Vagina (tissue), 2 donors: ENCODE results near the gene ILDR2. TPM values are rescaled to one million over a fixed set of nuclear protein-coding genes. Genes with fewer than 3 reads are reported as not detected.

ENCODE experiments used
- DNase-seq, 2 donors: peaks; one replicate each; pipeline ENCODE4 v3.0.0-alpha.2; 2017; ENCODE audit errors: extremely low spot score in 2 of 2
- H3K27ac ChIP-seq: fragments of 200-600 bp; sonication (generic); one replicate; pipeline ENCODE4 v1.5.1; 2019
- H3K27me3 ChIP-seq: fragments of 200-600 bp; sonication (generic); one replicate; pipeline ENCODE4 v1.5.1; 2019
- H3K36me3 ChIP-seq, 2 donors: fragments of 200-600 bp; sonication (generic); one replicate each; pipeline ENCODE4 v1.5.1; 2017 to 2019
- H3K4me1 ChIP-seq: fragments of 200-600 bp; sonication (generic); one replicate; pipeline ENCODE4 v1.5.1; 2019
- H3K4me3 ChIP-seq, 2 donors: fragments of 200-600 bp; sonication (generic); 1 replicate in 1 of 2; 2 replicates in 1 of 2; pipeline ENCODE4 v1.5.1; 2016 to 2019
- H3K9me3 ChIP-seq: fragments of 200-600 bp; sonication (generic); one replicate; pipeline ENCODE4 v1.5.1; 2019
- CTCF ChIP-seq, 3 experiments: fragments of 450-650 bp in 2 of 3; fragments of 200-600 bp in 1 of 3; sonication (generic) in 1 of 3; IDR thresholded peaks; one replicate each; pipeline ENCODE4 v1.5.1; 2017 to 2019; ENCODE audit warnings: antibody characterized with exemption in 3 of 3, mild to moderate bottlenecking in 2 of 3, moderate library complexity in 2 of 3
- POLR2A ChIP-seq, 2 donors: fragments of 450-650 bp; IDR thresholded peaks; one replicate each; pipeline ENCODE4 v1.6.1; 2017; ENCODE audit warnings: antibody characterized with exemption in 2 of 2, mild to moderate bottlenecking in 2 of 2, moderate library complexity in 2 of 2
- POLR2AphosphoS5 ChIP-seq, 2 donors: sonication (generic); formaldehyde crosslinking; IDR thresholded peaks; one replicate each; pipeline ENCODE4 v1.9.0; 2017; ENCODE audit warnings: antibody characterized with exemption in 2 of 2, mild to moderate bottlenecking in 2 of 2, low read depth in 1 of 2; ENCODE audit not compliant: insufficient read depth in 1 of 2
- intact Hi-C: fragments of 100-400 bp; cut with DNase I; formaldehyde crosslinking; loops from one replicate; pipeline ENCODE4 v1.15.1; 2023
- total RNA-seq: library from RNA; depleted of rRNA; stranded (reverse); fragments of >200 nt; gene quantifications from one replicate; pipeline ENCODE4 v1.2.3, GENCODE V29; 2016

The ILDR2 gene
- total RNA-seq, 1 donor from 2014 or later: 0.25 TPM

DNA sequence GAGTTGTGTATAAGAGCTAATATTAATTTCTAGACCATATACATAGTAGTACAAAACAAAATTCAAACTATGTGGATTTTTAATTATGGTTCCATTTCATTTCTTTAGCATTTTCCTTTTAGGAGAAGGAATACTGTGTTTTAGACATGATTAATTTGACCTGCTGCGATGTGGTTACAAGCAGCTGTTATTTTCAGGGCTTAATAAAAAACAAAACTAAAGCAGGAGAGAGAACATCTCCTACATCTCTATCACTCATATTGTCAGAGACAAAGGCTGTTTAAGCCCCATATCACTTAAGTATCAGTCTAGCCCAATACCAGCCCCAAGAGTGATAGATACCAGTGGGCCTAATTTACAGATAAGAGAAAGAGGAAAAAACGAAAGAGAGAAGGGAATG lies 47.6 kb downstream of the ILDR2 start:
- H3K4me1 ChIP-seq: no peaks in the 10 kb centered on the region
- no peaks in the 10 kb centered on the region for H3K36me3 ChIP-seq
- DNase-seq: no peak
- no peak overlapping the region for H3K4me3 ChIP-seq
- intact Hi-C loops: no loop called here
- no peak overlapping the region for H3K27ac ChIP-seq
- no peaks in the 10 kb centered on the region for H3K27me3 ChIP-seq
- H3K9me3 ChIP-seq: no peaks in the 10 kb centered on the region
- no peak for TF ChIP-seq CTCF (IDR thresholded peaks at IDR 0.05)

DNA sequence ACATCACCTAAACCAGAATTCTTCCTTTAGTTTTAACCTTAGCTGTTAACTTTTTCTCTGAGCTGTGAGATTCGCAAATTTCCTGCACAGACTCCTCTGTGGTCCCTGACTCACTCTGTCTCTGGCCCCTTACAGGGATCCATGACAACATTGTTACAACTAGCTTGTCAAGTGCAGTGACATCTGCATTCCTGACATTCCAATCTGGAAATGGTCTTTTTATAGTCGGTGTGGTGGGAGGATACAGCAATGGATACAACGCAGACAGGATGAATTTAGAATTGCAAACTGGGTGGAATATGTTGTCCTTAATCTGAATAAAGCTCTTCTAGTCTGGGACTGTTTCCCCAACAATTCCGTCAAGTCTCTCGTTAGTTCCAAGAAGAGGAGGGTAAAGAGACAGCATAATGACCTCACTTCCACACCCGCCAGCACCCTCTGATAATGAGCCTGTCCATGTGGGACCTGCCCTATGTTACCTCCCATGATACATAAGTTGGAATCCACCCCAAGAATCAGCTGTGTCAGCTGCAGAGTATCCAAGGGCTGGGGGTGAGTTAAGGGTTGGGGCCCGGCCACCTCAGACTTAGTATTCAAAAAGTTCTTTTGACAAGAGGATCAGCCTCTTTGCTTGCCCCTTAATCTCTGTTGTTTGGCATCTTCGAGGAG lies 49.4 kb downstream of the ILDR2 start:
- no peak for DNase-seq
- TF ChIP-seq CTCF (IDR thresholded peaks at IDR 0.05) (no peak), POLR2A (IDR thresholded peaks at IDR 0.05) (no peak), POLR2AphosphoS5 (IDR thresholded peaks at IDR 0.05; ENCODE audit: insufficient read depth in 1 of 2, low read depth in 1 of 2) (no peak)
- intact Hi-C loops: no loop called here

DNA sequence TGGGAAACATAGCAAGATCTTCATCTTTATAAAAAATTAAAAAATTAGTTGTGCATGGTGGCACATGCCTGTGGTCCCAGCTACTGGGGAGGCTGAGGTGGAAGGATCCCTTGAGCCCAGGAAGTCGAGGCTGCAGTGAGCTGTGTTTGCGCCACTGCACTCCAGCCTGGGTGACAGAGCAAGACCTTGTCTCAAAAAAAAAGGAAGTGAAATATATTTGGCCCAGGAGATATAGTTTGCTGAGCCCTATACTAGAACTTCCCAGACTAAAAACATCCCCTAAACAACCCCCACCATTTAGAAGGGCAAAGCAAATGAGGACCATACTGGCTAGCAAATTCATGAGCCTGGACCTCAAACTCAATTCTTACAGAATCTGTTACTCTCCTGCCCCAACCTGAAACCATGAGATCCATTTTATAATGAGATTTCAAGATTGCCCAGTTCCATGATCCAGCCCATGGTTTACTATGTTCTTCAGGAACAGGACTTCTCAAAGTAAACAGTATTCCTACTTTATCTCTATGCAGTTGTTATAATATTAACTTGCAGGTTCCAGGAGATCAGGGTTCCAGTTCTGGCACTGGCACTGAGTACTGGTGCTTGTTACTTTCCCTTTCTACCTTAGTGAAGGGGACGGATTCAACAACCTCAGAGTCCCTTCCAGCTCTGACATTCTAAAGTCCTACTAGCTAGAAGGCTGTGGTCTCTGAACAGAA lies 50.4 kb downstream of the ILDR2 start:
- Histone ChIP-seq H3K36me3 (no peaks in the 10 kb centered on the region), H3K27ac (no peak overlapping the region), H3K27me3 (no peaks in the 10 kb centered on the region), H3K4me3 (no peak overlapping the region), H3K9me3 (no peaks in the 10 kb centered on the region), H3K4me1 (peaks cover 11% of the 10 kb centered on the region)
- TF ChIP-seq CTCF (IDR thresholded peaks at IDR 0.05) (no peak), POLR2A (IDR thresholded peaks at IDR 0.05) (no peak), POLR2AphosphoS5 (IDR thresholded peaks at IDR 0.05; ENCODE audit: insufficient read depth in 1 of 2, low read depth in 1 of 2) (no peak)
- intact Hi-C loops: no loop called here
- DNase-seq: no peak

More for the DNA sequence above, 49.4 kb downstream of the ILDR2 start:
- peaks cover 5% of the 10 kb centered on the region for H3K4me1 ChIP-seq
- H3K27ac ChIP-seq: no peak overlapping the region
- H3K4me3 ChIP-seq: no peak overlapping the region
- no peaks in the 10 kb centered on the region for H3K9me3 ChIP-seq
- no peaks in the 10 kb centered on the region for H3K36me3 ChIP-seq
- H3K27me3 ChIP-seq: no peaks in the 10 kb centered on the region

DNA sequence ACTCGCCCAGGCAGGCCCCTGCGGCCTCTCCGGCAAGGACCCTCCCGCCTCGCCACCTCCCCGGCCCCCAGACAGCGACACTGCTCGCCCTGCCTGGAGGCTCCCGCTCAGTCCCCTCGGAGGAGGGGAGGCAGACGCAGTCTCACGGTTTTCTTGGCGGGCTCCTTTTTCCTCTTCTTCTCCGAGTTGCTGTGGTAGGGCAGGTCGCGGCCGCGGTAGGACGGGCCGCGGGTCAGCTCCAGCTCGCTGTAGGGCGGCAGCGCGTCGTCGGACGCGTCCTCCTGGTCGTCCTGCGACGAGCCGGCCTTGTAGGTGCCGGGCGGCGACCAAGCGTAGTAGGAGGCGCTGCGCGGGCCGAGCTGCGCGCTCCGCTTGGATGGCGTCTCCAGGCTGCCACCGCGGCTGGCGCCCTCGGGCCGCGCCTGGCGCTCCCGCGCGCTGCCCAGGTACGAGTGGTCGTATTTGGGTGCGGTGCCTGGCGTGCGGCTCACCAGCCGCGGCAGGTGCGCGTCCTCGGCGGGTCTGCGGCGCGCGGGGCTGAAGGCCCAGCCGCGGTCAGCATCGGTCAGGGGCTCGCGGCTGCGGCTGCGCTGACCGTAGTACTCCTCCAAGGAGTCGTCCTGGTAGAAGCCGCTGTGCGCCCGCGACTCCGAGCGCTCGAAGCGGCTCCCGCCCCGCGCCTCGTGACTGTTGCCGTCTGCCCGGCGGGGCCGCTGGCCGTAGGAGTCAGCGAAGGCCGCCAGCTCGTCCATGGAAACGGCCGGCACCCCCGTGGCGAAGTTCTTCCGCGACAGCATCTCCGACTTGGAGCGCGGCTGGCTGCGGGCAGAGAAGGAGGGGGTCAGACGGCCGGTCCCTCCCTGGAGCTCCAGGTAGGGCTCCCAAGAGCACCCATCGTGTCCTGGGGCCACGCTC lies 54.5 kb downstream of the ILDR2 start:
- no peak overlapping the region for H3K27ac ChIP-seq
- DNase-seq: no peak
- H3K9me3 ChIP-seq: no peaks in the 10 kb centered on the region

More for the DNA sequence above, 54.5 kb downstream of the ILDR2 start:
- TF ChIP-seq POLR2A (IDR thresholded peaks at IDR 0.05) (no peak), CTCF (IDR thresholded peaks at IDR 0.05) (no peak), POLR2AphosphoS5 (IDR thresholded peaks at IDR 0.05; ENCODE audit: insufficient read depth in 1 of 2, low read depth in 1 of 2) (no peak)
- Histone ChIP-seq H3K36me3 (no peaks in the 10 kb centered on the region), H3K4me1 (peaks cover 11% of the 10 kb centered on the region), H3K27me3 (no peaks in the 10 kb centered on the region), H3K4me3 (peak overlapping the region; percentile 32 to 51)
- intact Hi-C loops: no loop called here
